ENCODE results near the gene GABRB1.

GABRB1 gene

DNA sequence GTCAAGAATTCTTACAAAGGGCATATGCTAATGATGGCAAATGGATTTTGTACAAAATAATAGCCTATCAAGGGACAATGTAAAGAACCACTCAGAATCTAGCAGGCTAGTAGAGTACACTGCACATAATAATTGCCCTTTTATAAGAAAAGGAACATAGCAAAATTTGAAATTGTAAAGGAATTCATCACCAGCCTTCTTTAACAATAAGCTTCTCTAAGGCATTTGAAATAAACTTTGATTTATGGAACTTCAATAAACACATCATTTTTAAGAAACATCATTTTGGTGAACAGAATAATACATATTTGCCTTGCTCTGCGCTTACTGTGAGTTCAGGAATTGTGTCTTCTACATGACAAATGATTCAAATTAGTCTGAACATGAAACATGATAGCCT is 444.0 kb downstream of the GABRB1 start:
- intact Hi-C loops (cut with DNase I), result no loop called here
- DNase-seq, result no peak

Data from head of caudate nucleus (tissue), 42 donors.